Endothelial cell (in vitro differentiated cells): Measurements from ENCODE around the gene DEFB132. TPM values are rescaled to one million over a fixed set of nuclear protein-coding genes. Genes with fewer than 3 reads are reported as not detected.

Source experiments
- DNase-seq: peaks from one replicate; pipeline ENCODE4 v3.0.0; 2021; ENCODE audit warnings: low spot score
- H3K27ac Mint-ChIP-seq: one replicate; pipeline ENCODE4 v1.8.0; 2021; ENCODE audit warnings: mixed read lengths, inconsistent platforms; ENCODE audit not compliant: unreplicated experiment
- H3K27me3 Mint-ChIP-seq: one replicate; pipeline ENCODE4 v1.8.0; 2021; ENCODE audit warnings: mild to moderate bottlenecking, moderate library complexity, mixed read lengths, inconsistent platforms; ENCODE audit not compliant: unreplicated experiment
- H3K36me3 Mint-ChIP-seq: one replicate; pipeline ENCODE4 v1.8.0; 2021; ENCODE audit warnings: mild to moderate bottlenecking, low read depth, mixed read lengths, inconsistent platforms; ENCODE audit not compliant: unreplicated experiment
- H3K4me1 Mint-ChIP-seq: one replicate; pipeline ENCODE4 v1.8.0; 2021; ENCODE audit warnings: mild to moderate bottlenecking, mixed read lengths, inconsistent platforms; ENCODE audit not compliant: unreplicated experiment
- H3K4me3 Mint-ChIP-seq: one replicate; pipeline ENCODE4 v1.8.0; 2021; ENCODE audit warnings: mild to moderate bottlenecking, mixed read lengths, inconsistent platforms; ENCODE audit not compliant: unreplicated experiment
- H3K9me3 Mint-ChIP-seq: one replicate; pipeline ENCODE4 v1.8.0; 2021; ENCODE audit warnings: mixed read lengths, inconsistent platforms; ENCODE audit not compliant: unreplicated experiment
- long read RNA-seq: library from polyadenylated mRNA; unstranded; transcript quantifications from one replicate; pipeline ENCODE4 v2.0.0, GENCODE V29; 2020; ENCODE audit not compliant: unreplicated experiment
- total RNA-seq: library from RNA; stranded (reverse); fragmentation: NEBNext Ultra II Directional; extraction: Animal tissue kit (Norgen Biotek cat#: 25700); gene quantifications from one replicate; pipeline ENCODE4 v1.2.1, GENCODE V29; 2021; ENCODE audit not compliant: unreplicated experiment
- TF ChIP-seq, protein P1 (sequence below): fragments of 200-600 bp; sonication (generic); IDR thresholded peaks from one replicate; pipeline ENCODE4 v1.5.0; 2021; ENCODE audit warnings: antibody characterized with exemption; ENCODE audit not compliant: unreplicated experiment

The DEFB132 gene
- total RNA-seq, result not detected
- long read RNA-seq, result 0 reads

GRCh38 chr20:257419-257818 is at the start of gene DEFB132:
TSS of gene DEFB132 (plus strand) at chr20:257724. CDS start at chr20:257779, 55 bp downstream.
- Mint-ChIP-seq H3K4me1 (no peaks in the 10 kb centered on the region), H3K27me3 (peaks cover 7% of the 10 kb centered on the region), H3K36me3 (peaks cover 3% of the 10 kb centered on the region), H3K9me3 (no peaks in the 10 kb centered on the region), H3K27ac (no peak within 1 kb of the TSS), H3K4me3 (no peak within 1 kb of the TSS)
- TF ChIP-seq, protein P1, sequence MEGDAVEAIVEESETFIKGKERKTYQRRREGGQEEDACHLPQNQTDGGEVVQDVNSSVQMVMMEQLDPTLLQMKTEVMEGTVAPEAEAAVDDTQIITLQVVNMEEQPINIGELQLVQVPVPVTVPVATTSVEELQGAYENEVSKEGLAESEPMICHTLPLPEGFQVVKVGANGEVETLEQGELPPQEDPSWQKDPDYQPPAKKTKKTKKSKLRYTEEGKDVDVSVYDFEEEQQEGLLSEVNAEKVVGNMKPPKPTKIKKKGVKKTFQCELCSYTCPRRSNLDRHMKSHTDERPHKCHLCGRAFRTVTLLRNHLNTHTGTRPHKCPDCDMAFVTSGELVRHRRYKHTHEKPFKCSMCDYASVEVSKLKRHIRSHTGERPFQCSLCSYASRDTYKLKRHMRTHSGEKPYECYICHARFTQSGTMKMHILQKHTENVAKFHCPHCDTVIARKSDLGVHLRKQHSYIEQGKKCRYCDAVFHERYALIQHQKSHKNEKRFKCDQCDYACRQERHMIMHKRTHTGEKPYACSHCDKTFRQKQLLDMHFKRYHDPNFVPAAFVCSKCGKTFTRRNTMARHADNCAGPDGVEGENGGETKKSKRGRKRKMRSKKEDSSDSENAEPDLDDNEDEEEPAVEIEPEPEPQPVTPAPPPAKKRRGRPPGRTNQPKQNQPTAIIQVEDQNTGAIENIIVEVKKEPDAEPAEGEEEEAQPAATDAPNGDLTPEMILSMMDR, result no peak
- DNase-seq, result no peak

DNA sequence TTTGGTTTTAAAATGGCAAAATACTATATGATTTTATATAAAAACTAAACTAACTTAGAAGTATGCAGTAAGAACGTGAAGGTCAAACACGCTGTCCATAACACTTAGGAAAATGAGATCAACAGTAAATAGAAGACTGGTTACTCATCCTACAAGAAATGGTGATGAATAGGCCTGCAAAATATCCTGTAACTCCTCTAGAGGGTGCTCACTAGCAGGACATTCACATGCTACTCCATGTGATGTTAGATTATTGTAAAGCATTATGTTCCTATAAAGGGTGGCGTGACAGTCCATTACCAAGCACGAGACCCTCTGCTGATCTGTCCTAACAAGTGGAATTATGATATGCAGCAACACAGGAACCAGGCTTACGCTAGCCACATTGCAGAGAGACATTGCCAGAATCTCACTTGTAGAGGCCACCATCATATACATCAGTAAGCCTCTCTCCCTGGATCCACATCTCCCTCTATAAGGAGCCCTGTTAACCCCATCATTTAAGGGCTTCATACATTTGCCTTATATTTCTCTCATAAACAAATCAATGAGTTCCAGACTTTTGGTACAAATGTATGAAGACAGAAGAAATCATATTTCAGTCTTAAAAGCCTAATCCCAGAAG is 48.5 kb upstream of the DEFB132 start:
- H3K36me3 Mint-ChIP-seq, result no peaks in the 10 kb centered on the region
- TF ChIP-seq, protein P1, result peak; percentile 18
- H3K4me3 Mint-ChIP-seq, result no peak overlapping the region
- no peaks in the 10 kb centered on the region for H3K9me3 Mint-ChIP-seq
- no peak overlapping the region for H3K27ac Mint-ChIP-seq
- H3K4me1 Mint-ChIP-seq, result no peaks in the 10 kb centered on the region
- peaks cover 3% of the 10 kb centered on the region for H3K27me3 Mint-ChIP-seq
- peak; percentile 6 for DNase-seq

DNA sequence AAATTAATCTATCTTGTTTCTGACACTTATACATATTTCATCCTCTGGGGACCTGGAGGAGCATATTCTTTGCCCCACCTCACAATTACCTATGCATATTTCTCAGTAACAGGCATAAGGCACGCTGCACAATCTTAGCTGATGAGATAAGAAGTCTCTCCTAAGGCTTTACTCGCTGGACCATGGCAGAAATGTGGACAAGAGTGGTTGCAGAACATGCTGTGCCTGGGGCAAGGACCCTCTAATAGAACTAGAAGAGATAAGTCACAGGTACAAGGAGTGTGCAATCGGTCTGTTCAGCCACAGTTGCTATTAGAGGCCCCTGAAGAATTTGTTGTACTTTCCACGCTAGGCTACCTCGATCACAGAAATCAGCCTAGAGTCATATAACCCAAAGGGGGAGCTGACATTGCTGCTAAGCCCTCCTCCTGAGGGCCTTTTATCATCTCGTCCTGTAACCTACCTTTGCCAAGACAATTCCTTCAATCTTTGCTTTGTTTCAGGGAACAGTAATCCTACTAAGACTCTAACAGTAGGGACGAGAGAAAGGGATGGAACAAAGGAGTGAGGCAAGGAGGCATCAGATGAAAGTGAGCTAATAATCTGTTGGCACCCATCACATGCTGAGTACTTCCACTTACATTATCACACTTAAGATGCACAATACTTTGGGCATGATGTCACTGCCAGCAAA is 46.6 kb upstream of the DEFB132 start:
- Mint-ChIP-seq H3K4me1 (no peaks in the 10 kb centered on the region), H3K4me3 (no peak overlapping the region), H3K27ac (no peak overlapping the region), H3K27me3 (peaks cover 2% of the 10 kb centered on the region), H3K36me3 (no peaks in the 10 kb centered on the region), H3K9me3 (no peaks in the 10 kb centered on the region)
- TF ChIP-seq, protein P1, result no peak
- no peak for DNase-seq

DNA sequence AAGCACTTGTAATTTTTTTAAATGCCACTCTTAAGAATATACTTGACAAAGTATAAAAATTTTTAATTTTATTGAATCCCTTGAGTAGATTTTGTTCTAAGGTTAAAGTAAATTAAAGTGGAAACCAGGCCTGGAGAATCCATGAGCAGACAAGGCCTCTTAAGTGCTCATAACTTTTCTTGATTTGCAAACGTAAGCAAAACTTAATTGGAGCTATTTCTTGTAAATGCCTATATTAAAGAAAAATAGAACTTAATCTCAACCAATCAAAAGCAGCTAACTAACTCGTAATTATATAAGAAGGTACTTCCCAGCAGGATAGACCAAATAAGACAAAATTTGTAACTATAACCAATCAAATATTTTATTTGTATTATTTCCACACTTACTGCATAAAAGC is 43.1 kb upstream of the DEFB132 start:
- DNase-seq, result no peak
- H3K4me1 Mint-ChIP-seq, result no peaks in the 10 kb centered on the region
- H3K9me3 Mint-ChIP-seq, result no peaks in the 10 kb centered on the region
- H3K36me3 Mint-ChIP-seq, result no peaks in the 10 kb centered on the region
- peaks cover 4% of the 10 kb centered on the region for H3K27me3 Mint-ChIP-seq
- H3K4me3 Mint-ChIP-seq, result no peak overlapping the region
- TF ChIP-seq, protein P1, result no peak
- H3K27ac Mint-ChIP-seq, result no peak overlapping the region

DNA sequence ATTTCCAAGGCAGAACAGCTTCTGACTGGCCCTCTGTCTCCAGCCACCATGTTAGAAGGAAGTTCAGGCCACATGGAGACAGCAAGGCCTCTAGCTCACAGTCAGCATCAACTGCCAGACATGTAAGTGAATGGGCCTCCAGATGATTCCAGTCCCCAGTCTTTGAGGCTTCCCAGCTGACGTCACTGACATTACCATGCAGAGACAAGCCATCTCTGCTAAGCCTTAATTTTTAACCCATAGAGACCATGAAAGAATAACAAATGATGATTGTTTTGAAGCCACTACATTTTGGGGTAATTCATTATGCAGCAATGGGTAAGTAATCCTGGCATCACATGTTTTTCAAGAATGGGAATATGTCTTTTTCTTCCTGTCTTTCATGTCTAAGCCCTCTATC is 41.7 kb upstream of the DEFB132 start:
- H3K4me3 Mint-ChIP-seq, result no peak overlapping the region
- peaks cover 4% of the 10 kb centered on the region for H3K27me3 Mint-ChIP-seq
- no peaks in the 10 kb centered on the region for H3K4me1 Mint-ChIP-seq
- H3K9me3 Mint-ChIP-seq, result no peaks in the 10 kb centered on the region
- H3K36me3 Mint-ChIP-seq, result no peaks in the 10 kb centered on the region
- no peak overlapping the region for H3K27ac Mint-ChIP-seq
- TF ChIP-seq, protein P1, result no peak
- no peak for DNase-seq
